Immature natural killer cell (primary cell): ENCODE measurements around the gene ATP8B1. TPM values are rescaled to one million over a fixed set of nuclear protein-coding genes. Genes with fewer than 3 reads are reported as not detected.
"Not testable (repeated sequence)": the region's sequence is repeated elsewhere in the genome, so short reads cannot be mapped to it uniquely, and the experiment has no call there.

ENCODE experiments used
- DNase-seq, 3 donors: peaks; one replicate each; pipeline ENCODE4 v3.0.0; 2022; ENCODE audit warnings: mixed read lengths in 1 of 3
- H3K27ac Mint-ChIP-seq, 6 donors: one replicate each; pipeline ENCODE4 v1.8.0; 2020; ENCODE audit warnings: mixed read lengths in 6 of 6, mild to moderate bottlenecking in 5 of 6, inconsistent platforms in 4 of 6, moderate library complexity in 3 of 6
- H3K27me3 Mint-ChIP-seq, 3 donors: one replicate each; pipeline ENCODE4 v1.8.0; 2020 to 2021; ENCODE audit warnings: low read depth in 3 of 3, mild to moderate bottlenecking in 3 of 3, mixed read lengths in 3 of 3, moderate library complexity in 3 of 3, inconsistent platforms in 1 of 3
- H3K36me3 Mint-ChIP-seq, 3 donors: one replicate each; pipeline ENCODE4 v1.8.0; 2020; ENCODE audit warnings: mixed read lengths in 3 of 3, inconsistent platforms in 2 of 3, mild to moderate bottlenecking in 2 of 3
- H3K4me1 Mint-ChIP-seq, 2 donors: one replicate each; pipeline ENCODE4 v1.8.0; 2020; ENCODE audit warnings: inconsistent platforms in 2 of 2, mild to moderate bottlenecking in 2 of 2, mixed read lengths in 2 of 2, moderate library complexity in 1 of 2
- H3K4me3 Mint-ChIP-seq, 5 donors: one replicate each; pipeline ENCODE4 v1.8.0; 2020; ENCODE audit warnings: mild to moderate bottlenecking in 5 of 5, mixed read lengths in 5 of 5, inconsistent platforms in 3 of 5, moderate library complexity in 3 of 5
- H3K9me3 Mint-ChIP-seq, 6 donors: one replicate each; pipeline ENCODE4 v1.8.0; 2020; ENCODE audit warnings: mild to moderate bottlenecking in 6 of 6, mixed read lengths in 6 of 6, inconsistent platforms in 4 of 6, moderate library complexity in 3 of 6
- polyA plus RNA-seq, 3 donors: library from polyadenylated mRNA; unstranded; fragments of 300-500 nt; fragmentation: Illumina TruSeq; gene quantifications; one replicate each; pipeline ENCODE4 v1.2.3, GENCODE V29; 2021

The ATP8B1 gene
- polyA plus RNA-seq, 3 donors from 2014 or later: 0.55 TPM; not detected in 2

GRCh38 chr18:57664568-57665165 is 138.4 kb downstream of the ATP8B1 start:
- Mint-ChIP-seq H3K4me3 (peak overlapping the region in 1 of 5 donors; percentile 10), H3K27me3 (no peaks in the 10 kb centered on the region), H3K27ac (no peak overlapping the region), H3K4me1 (peaks cover 13 to 60% of the 10 kb centered on the region in 2 donors), H3K36me3 (no peaks in the 10 kb centered on the region), H3K9me3 (no peaks in the 10 kb centered on the region)
- DNase-seq: no peak

GRCh38 chr18:57660961-57661360 is 142.2 kb downstream of the ATP8B1 start:
- no peak for DNase-seq
- Mint-ChIP-seq H3K4me1 (peaks cover 7 to 55% of the 10 kb centered on the region in 2 donors), H3K27ac (no peak overlapping the region), H3K4me3 (no peak overlapping the region), H3K36me3 (no peaks in the 10 kb centered on the region), H3K27me3 (peaks cover 0 to 2% (median 0%) of the 10 kb centered on the region in 3 donors), H3K9me3 (no peaks in the 10 kb centered on the region)

GRCh38 chr18:57659460-57660102 is 143.5 kb downstream of the ATP8B1 start:
- no peak overlapping the region for H3K27ac Mint-ChIP-seq
- H3K4me1 Mint-ChIP-seq: peaks cover 1 to 53% of the 10 kb centered on the region in 2 donors
- peaks cover 0 to 12% (median 6%) of the 10 kb centered on the region in 6 donors for H3K9me3 Mint-ChIP-seq
- no peak for DNase-seq
- no peak overlapping the region for H3K4me3 Mint-ChIP-seq
- peaks cover 0 to 2% (median 0%) of the 10 kb centered on the region in 3 donors for H3K27me3 Mint-ChIP-seq
- H3K36me3 Mint-ChIP-seq: peaks cover 9 to 12% (median 12%) of the 10 kb centered on the region in 3 donors

GRCh38 chr18:57657542-57657941 is 145.6 kb downstream of the ATP8B1 start:
- Mint-ChIP-seq H3K27ac (no peak overlapping the region), H3K36me3 (peaks cover 9 to 12% (median 12%) of the 10 kb centered on the region in 3 donors), H3K4me1 (peaks cover 1 to 36% of the 10 kb centered on the region in 2 donors), H3K9me3 (peaks cover 0 to 12% (median 6%) of the 10 kb centered on the region in 6 donors), H3K27me3 (peaks cover 0 to 2% (median 0%) of the 10 kb centered on the region in 3 donors), H3K4me3 (no peak overlapping the region)
- DNase-seq: no peak

GRCh38 chr18:57655740-57656139 is 147.4 kb downstream of the ATP8B1 start:
- Mint-ChIP-seq H3K9me3 (peaks cover 0 to 12% (median 6%) of the 10 kb centered on the region in 6 donors), H3K27me3 (peaks cover 0 to 2% (median 0%) of the 10 kb centered on the region in 3 donors), H3K4me1 (peaks cover 1 to 25% of the 10 kb centered on the region in 2 donors), H3K4me3 (no peak overlapping the region), H3K36me3 (peaks cover 9 to 12% (median 12%) of the 10 kb centered on the region in 3 donors), H3K27ac (no peak overlapping the region)
- no peak for DNase-seq

GRCh38 chr18:57651914-57652313 is 151.2 kb downstream of the ATP8B1 start:
- Mint-ChIP-seq H3K4me3 (no peak overlapping the region), H3K9me3 (peaks cover 0 to 12% (median 6%) of the 10 kb centered on the region in 6 donors), H3K27ac (no peak overlapping the region)

GRCh38 chr18:57649556-57650500 is 153.3 kb downstream of the ATP8B1 start:
- no peak overlapping the region for H3K27ac Mint-ChIP-seq
- peaks cover 0 to 2% (median 0%) of the 10 kb centered on the region in 6 donors for H3K9me3 Mint-ChIP-seq
- DNase-seq: no peak
- peaks cover 0 to 2% (median 0%) of the 10 kb centered on the region in 3 donors for H3K27me3 Mint-ChIP-seq
- H3K4me3 Mint-ChIP-seq: no peak overlapping the region
- H3K36me3 Mint-ChIP-seq: peaks cover 9 to 13% (median 13%) of the 10 kb centered on the region in 3 donors
- peaks cover 8 to 26% of the 10 kb centered on the region in 2 donors for H3K4me1 Mint-ChIP-seq

More at GRCh38 chr18:57651914-57652313, 151.2 kb downstream of the ATP8B1 start:
- Mint-ChIP-seq H3K36me3 (peaks cover 12 to 14% (median 12%) of the 10 kb centered on the region in 3 donors), H3K4me1 (peaks cover 5 to 22% of the 10 kb centered on the region in 2 donors), H3K27me3 (peaks cover 0 to 2% (median 0%) of the 10 kb centered on the region in 3 donors)
- DNase-seq: no peak

- H3K36me3 Mint-ChIP-seq: peaks cover 10 to 20% (median 18%) of the 10 kb centered on the region in 3 donors
- H3K4me1 Mint-ChIP-seq: peaks cover 10 to 31% of the 10 kb centered on the region in 2 donors
- DNase-seq: no peak
- H3K27me3 Mint-ChIP-seq: peaks cover 0 to 2% (median 0%) of the 10 kb centered on the region in 3 donors
- H3K27ac Mint-ChIP-seq: no peak overlapping the region
- H3K9me3 Mint-ChIP-seq: peaks cover 0 to 2% (median 0%) of the 10 kb centered on the region in 6 donors
- H3K4me3 Mint-ChIP-seq: no peak overlapping the region
These were observed 154.7 kb downstream of the ATP8B1 start for GRCh38 chr18:57648414-57648813.

- Mint-ChIP-seq H3K36me3 (peaks cover 15 to 31% (median 23%) of the 10 kb centered on the region in 3 donors), H3K27me3 (peaks cover 0 to 2% (median 0%) of the 10 kb centered on the region in 3 donors), H3K4me1 (peaks cover 10 to 39% of the 10 kb centered on the region in 2 donors), H3K27ac (peak overlapping the region in 1 of 6 donors; percentile 16), H3K9me3 (peaks cover 0 to 2% (median 0%) of the 10 kb centered on the region in 6 donors), H3K4me3 (no peak overlapping the region)
- DNase-seq: no peak
These were observed 158.6 kb downstream of the ATP8B1 start for GRCh38 chr18:57644540-57644939.

GRCh38 chr18:57643726-57644125 is 159.4 kb downstream of the ATP8B1 start:
- not testable (repeated sequence) for H3K27me3 Mint-ChIP-seq, H3K4me3 Mint-ChIP-seq
- peaks cover 8 to 32% of the 10 kb centered on the region in 2 donors for H3K4me1 Mint-ChIP-seq

GRCh38 chr18:57642462-57642861 is 160.7 kb downstream of the ATP8B1 start:
- not testable (repeated sequence) for DNase-seq, H3K4me3 Mint-ChIP-seq, H3K27me3 Mint-ChIP-seq, H3K9me3 Mint-ChIP-seq
- Mint-ChIP-seq H3K4me1 (peaks cover 8 to 32% of the 10 kb centered on the region in 2 donors), H3K36me3 (peaks cover 21 to 31% (median 30%) of the 10 kb centered on the region in 3 donors), H3K27ac (peak overlapping the region in 1 of 6 donors; percentile 16)

More at GRCh38 chr18:57643726-57644125, 159.4 kb downstream of the ATP8B1 start:
- peaks cover 16 to 27% (median 24%) of the 10 kb centered on the region in 3 donors for H3K36me3 Mint-ChIP-seq
- DNase-seq, H3K9me3 Mint-ChIP-seq, H3K27ac Mint-ChIP-seq: not testable (repeated sequence)

GRCh38 chr18:57640749-57641148 is 162.4 kb downstream of the ATP8B1 start:
- peaks cover 17 to 25% (median 24%) of the 10 kb centered on the region in 3 donors for H3K36me3 Mint-ChIP-seq
- no peak overlapping the region for H3K4me3 Mint-ChIP-seq
- H3K27me3 Mint-ChIP-seq: no peaks in the 10 kb centered on the region
- H3K9me3 Mint-ChIP-seq: no peaks in the 10 kb centered on the region
- no peak overlapping the region for H3K27ac Mint-ChIP-seq
- peaks cover 8 to 25% of the 10 kb centered on the region in 2 donors for H3K4me1 Mint-ChIP-seq
- no peak for DNase-seq

GRCh38 chr18:57640236-57640635 is 162.9 kb downstream of the ATP8B1 start:
- Mint-ChIP-seq H3K4me3 (no peak overlapping the region), H3K27ac (no peak overlapping the region), H3K36me3 (peaks cover 20 to 25% (median 23%) of the 10 kb centered on the region in 3 donors), H3K9me3 (no peaks in the 10 kb centered on the region), H3K4me1 (peaks cover 8 to 24% of the 10 kb centered on the region in 2 donors), H3K27me3 (no peaks in the 10 kb centered on the region)
- DNase-seq: no peak
